GM13976 (cell line): ENCODE measurements around the gene CHRNA5.
"Not testable (repeated sequence)": the region's sequence is repeated elsewhere in the genome, so short reads cannot be mapped to it uniquely, and the experiment has no call there.

Source experiments
- DNase-seq: peaks from one replicate; pipeline ENCODE4 v3.0.0; 2012; ENCODE audit warnings: low spot score
- CTCF ChIP-seq: IDR thresholded peaks from 2 replicates; pipeline ENCODE4 v1.5.1; 2012; ENCODE audit warnings: borderline replicate concordance, mild to moderate bottlenecking; ENCODE audit not compliant: insufficient read depth; ENCODE audit errors: extremely low read depth, missing control alignments, control extremely low read depth
- in situ Hi-C: fragments of 300-500 bp; cut with MboI; formaldehyde crosslinking; loops from one replicate; pipeline ENCODE4 v1.12.0; 2022; ENCODE audit warnings: low sequenced_read_pairs, mixed read lengths, inconsistent platforms; ENCODE audit not compliant: unreplicated experiment

Gene CHRNA5

GRCh38 chr15:78538358-78538757 is 27.0 kb upstream of the CHRNA5 start:
- in situ Hi-C loops = no loop called here
- DNase-seq = no peak
- no peak for TF ChIP-seq CTCF

- DNase-seq, in situ Hi-C loops: not testable (repeated sequence)
Observed at GRCh38 chr15:78539464-78540140, 25.7 kb upstream of the CHRNA5 start.

- no peak for TF ChIP-seq CTCF
- peak; percentile 95 for DNase-seq
- in situ Hi-C loops = no loop called here
Observed at GRCh38 chr15:78540141-78540870, 25.0 kb upstream of the CHRNA5 start, which contains the start of gene PSMA4. Gene PSMA4 (plus strand): TSS chr15:78540444. CDS start chr15:78541928, 1,484 bp downstream.

GRCh38 chr15:78540871-78541743 is 24.2 kb upstream of the CHRNA5 start:
- TF ChIP-seq CTCF = no peak
- in situ Hi-C loops = no loop called here
- peak; percentile 42 for DNase-seq

GRCh38 chr15:78541744-78542034 is 23.6 kb upstream of the CHRNA5 start:
- in situ Hi-C loops = no loop called here

GRCh38 chr15:78542647-78543046 is 22.7 kb upstream of the CHRNA5 start:
- in situ Hi-C loops = no loop called here
- no peak for DNase-seq
- TF ChIP-seq CTCF = no peak

More at GRCh38 chr15:78541744-78542034, 23.6 kb upstream of the CHRNA5 start:
- TF ChIP-seq CTCF = no peak
- no peak for DNase-seq
